CD4-positive, alpha-beta T cell treated with Interleukin-17A for 4 hours (primary cell): Measurements from ENCODE around the gene TMEM37.
A peak's percentile ranks its signal among the peaks of the same experiment; 100 is the strongest.
"Not testable (repeated sequence)": the region's sequence is repeated elsewhere in the genome, so short reads cannot be mapped to it uniquely, and the experiment has no call there.

Experiments used
- DNase-seq: peaks from one replicate; pipeline ENCODE4 v3.0.0-alpha.2; 2020; ENCODE audit warnings: mixed read lengths

The TMEM37 gene

GRCh38 chr2:119431155-119431975, at the start of gene TMEM37:
Gene TMEM37 (plus strand): TSS chr2:119431854. CDS start chr2:119431904, 50 bp downstream.
- DNase-seq: peak; percentile 35

GRCh38 chr2:119383410-119384140, 48.1 kb upstream of the TMEM37 start:
- DNase-seq: no peak

GRCh38 chr2:119384971-119385370, 46.7 kb upstream of the TMEM37 start:
- no peak for DNase-seq

DNA sequence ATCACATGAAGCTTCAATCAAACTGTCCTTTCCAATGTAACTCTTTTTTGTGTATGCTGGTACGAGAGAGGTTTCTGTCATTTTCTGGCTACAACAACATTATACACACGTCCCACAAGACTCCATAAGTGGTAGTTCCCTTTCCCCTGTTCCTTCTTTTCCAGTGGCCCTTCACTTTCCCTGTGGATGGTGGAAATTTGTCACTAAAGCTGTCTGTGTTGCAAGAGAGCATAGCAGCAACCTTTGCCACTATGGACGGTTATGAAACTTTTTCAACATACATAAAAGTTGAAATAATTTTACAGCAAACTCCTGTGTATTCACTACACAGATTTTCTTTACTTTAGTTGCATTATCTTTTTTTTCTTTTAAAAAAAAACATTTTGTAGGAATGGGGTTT, 46.2 kb upstream of the TMEM37 start:
- no peak for DNase-seq

DNA sequence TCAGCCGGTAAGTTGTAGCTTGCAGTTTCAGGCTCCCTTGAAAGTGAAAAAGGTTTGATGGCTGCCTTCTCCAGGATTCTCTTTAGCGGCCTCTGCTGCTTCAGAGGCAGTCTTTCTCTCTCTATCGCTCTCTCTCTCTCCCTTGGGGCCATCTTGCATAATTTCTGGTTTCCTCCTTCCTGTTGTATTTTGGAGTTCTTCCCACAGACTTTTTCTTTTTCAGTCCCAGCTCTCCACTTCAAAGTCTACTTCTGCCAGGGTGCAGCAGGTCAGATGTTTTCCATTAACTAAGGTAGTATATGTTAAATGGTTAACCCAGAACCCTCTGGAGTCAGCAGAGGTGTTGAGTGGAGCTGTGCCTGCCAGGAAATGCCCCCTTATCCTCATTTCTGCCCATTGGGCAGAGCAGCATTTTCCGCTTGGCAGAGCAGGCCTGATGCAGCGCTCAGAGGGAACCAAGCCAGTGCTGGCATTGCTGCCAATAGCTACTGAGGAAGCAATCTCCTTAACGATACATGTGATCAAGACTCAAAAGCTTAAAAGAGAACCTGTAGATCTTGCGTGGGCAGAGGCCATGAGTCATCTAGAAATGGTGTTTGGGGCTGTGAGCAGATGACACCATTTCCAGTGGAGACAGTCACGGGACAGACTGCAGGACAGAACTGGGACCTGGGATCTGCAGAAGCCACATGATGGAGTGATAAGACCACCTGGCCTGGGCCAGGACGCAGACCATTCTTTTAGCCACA, 44.1 kb upstream of the TMEM37 start:
- DNase-seq: no peak

DNA sequence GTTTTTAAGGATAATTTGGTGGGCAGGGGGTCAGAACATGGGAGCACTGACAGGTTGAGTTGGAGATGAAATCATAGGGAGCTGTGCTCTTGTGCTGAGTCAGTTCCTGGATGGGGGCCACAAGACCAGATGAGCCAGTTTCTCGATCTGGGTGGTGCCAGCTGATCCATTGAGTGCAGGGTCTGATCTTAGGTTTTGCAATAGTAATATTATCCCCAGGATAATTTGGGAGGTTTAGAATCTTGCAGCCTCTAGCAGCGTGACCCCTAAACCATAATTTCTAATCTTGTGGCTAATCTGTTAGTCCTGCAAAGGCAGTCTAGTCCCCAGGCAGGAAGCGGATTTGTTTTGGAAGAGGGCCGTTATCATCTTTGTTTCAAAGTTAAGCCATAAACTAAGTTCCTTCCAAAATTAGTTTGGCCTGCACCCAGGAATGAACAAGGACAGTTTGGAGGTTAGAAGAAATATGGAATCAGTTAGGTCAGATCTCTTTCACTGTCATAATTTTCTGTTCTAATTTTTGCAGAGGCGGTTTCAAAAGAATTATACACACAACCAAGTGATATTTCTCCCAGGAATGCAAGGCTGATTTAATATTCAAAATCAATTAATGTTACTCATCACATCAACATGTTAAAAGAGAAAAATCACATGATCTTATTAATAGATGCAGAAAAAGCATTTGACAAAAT, 41.9 kb upstream of the TMEM37 start:
- DNase-seq: no peak

GRCh38 chr2:119393971-119394748, 37.5 kb upstream of the TMEM37 start:
- DNase-seq: no peak

- DNase-seq: no peak
Measured at GRCh38 chr2:119397196-119397595, 34.5 kb upstream of the TMEM37 start.

DNA sequence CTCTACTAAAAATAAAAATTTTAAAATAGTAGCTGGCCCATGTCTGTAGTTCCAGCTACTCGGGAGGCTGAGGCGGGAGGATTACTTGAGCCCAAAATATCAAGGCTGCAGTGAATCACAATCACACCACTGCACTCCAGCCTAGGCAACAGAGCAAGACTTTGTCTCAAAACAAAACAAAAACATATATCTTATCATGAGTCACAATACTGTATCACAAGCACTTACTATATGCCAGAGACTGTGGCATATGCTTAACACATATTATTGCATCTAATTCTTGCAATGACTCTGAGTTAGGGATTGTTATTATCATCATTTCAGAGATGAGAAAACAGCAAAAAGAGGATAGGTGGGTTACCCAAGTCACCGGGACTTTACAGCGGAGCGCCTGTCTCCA, 29.5 kb upstream of the TMEM37 start:
- no peak for DNase-seq

- no peak for DNase-seq
Measured at GRCh38 chr2:119402645-119403560, 28.8 kb upstream of the TMEM37 start.

- not testable (repeated sequence) for DNase-seq
Measured at GRCh38 chr2:119403618-119404017, 28.0 kb upstream of the TMEM37 start.

GRCh38 chr2:119405151-119405550, 26.5 kb upstream of the TMEM37 start:
- no peak for DNase-seq

- DNase-seq: peak; percentile 51
Measured at GRCh38 chr2:119407430-119408220, 24.0 kb upstream of the TMEM37 start.

GRCh38 chr2:119408221-119408619, 23.4 kb upstream of the TMEM37 start:
- no peak for DNase-seq

DNA sequence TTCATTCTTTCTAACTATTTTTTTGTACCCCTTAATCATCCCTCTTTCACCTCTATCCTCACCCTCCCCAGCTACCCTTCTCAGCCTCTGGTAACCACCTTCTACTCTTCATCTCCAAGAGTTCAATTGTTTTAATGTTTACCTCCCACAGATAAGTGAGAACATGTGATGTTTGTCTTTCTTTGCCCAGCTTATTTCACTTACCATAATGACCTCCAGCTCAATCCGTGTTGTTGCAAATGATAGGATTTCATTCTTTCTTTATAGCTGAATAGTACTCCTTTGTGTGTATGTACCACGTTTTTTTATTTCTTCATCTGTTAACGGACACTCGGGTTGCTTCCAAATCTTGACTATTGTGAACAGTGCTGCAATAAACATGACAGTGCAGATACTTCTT, 22.1 kb upstream of the TMEM37 start:
- DNase-seq: no peak

GRCh38 chr2:119414894-119415293, 16.8 kb upstream of the TMEM37 start:
- DNase-seq: no peak

DNA sequence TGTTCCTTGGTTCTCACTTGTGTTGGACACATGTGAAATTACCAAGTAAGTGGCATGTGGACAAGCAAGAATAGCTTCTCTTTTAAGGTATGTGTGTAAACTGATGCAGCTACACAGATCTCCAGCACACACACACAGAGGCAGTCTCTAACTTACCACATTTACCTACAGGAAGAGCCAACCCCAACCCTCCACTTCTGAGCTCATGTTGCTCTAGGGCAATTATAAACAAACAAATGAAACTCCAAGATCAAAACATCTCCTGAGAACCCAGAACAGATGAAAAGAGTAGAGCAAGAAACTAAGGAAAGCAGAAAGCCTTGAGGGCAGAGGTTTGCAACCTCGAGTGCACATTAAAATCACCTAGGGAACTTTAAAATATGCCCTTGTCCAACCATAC, 16.0 kb upstream of the TMEM37 start:
- DNase-seq: no peak

- DNase-seq: no peak
Measured at GRCh38 chr2:119416299-119416923, 15.2 kb upstream of the TMEM37 start.

DNA sequence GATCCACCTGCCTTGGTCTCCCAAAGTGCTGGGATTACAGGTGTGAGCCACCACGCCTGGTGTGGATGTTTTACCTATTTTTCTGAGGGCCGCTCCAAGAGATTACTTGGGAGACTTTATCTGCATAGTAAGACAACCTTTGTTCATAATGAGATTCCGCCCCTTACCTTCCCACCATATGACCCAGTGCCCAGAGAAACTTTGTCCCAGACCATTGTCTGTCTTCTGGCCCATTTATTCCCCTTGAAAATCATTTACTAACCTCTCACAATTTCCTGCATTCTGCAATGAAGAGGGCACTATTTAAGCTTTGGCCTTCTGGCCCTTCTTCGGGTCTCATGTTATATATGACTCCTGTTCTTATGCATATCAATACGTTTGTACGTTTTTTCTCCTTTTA, 13.7 kb upstream of the TMEM37 start:
- DNase-seq: no peak

DNA sequence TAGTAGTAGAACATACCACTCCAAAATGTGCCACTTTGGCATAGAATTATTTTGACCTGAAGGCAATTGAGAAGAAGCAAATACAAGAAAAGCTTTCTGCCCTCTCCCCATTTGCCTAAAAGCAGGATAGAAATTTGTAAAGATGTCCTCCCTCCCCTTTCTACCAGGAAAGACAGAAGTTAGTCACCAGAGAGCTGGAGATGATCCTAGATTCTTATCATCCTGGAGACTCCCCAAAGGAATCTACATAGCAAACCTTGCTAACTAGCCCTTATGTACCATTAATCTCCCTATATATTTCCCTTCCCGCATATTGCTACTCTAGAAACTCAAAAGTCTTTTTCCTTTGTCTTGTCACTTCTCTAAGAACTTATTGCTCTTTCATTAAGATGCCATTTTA, 12.6 kb upstream of the TMEM37 start:
- no peak for DNase-seq
